Inflammatory macrophage treated with lipopolysaccharide for 1 hour (primary cell): ENCODE results near the gene UBQLN1.
"Not testable (repeated sequence)": the region's sequence is repeated elsewhere in the genome, so short reads cannot be mapped to it uniquely, and the experiment has no call there.

Experiments used
- DNase-seq, 2 donors: peaks; one replicate each; pipeline ENCODE4 v3.0.0-alpha.2; 2020 to 2022

The UBQLN1 gene

DNA sequence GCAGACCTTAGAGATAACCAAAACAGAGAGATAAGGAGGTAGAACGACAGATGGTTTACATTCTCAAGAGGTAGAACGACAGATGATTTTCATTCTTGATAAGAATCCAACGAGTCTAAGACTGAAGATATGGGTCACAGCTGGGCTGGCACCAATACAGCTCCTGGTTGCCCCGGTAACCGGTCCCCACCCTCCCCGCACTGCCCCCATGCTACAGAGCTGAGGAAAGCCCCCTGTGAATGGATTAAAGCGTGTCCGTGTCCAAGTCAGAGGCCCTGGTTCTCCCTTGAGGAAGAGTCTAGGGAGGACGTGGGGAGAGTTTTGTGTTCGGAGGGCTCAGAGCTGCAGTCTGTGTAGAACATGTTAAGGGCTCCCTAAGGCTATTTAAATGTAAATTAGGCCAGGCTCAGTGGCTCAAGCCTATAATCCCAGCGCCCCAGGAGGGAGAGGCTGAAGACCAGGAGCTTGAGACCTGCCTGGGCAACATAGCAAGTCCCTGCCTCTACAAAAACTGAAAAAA, 76.8 kb downstream of the UBQLN1 start:
- DNase-seq = no peak

DNA sequence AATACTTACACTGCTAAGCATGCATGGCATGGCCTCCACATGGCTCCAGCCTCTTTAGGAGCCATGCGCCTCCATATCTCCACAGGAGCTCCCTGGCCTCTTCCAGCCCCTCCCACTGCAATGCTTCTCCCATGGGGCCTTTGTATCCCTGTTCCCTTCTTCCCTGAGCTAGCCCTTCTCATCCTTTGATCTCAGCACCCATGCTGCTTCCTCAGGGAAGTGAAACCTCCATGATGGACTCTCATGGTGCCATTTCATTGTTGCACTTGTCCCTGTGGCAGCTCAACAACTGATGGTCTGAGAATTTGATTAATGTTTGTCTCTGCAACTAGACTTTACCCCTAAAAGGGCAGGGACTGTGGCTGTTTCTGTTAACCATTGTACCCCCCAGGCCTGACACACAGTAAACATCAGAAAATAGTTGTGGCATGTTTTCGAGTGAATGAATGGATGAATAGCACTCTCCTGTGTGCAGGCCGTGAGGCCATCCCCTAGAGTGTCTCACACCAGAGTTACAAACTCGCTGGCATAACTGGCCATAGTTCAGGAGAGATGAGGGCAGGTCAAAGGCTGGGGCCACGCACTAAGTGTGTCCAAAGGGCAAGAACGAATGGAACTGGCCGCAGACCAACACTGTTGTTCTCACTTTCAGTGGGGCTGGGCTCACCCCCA, 78.2 kb downstream of the UBQLN1 start:
- no peak for DNase-seq

DNA sequence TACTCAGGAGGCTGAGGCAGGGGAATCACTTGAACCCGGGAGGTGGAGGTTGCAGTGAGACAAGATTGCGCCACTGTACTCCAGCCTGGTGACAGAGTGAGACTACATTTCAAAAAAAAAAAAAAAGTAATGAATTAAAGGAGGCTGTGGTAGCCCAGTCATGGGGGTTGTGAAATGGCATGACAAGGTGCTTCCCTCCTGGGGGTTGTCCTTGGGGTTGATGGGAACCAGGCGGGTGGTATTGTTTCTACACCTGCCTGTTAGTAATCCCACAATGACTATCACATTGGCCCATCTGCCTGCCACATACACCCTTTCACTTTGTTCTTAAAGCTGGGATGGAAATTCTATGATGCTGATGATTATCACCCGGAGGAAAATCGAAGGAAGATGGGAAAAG, 79.2 kb downstream of the UBQLN1 start:
- no peak for DNase-seq

DNA sequence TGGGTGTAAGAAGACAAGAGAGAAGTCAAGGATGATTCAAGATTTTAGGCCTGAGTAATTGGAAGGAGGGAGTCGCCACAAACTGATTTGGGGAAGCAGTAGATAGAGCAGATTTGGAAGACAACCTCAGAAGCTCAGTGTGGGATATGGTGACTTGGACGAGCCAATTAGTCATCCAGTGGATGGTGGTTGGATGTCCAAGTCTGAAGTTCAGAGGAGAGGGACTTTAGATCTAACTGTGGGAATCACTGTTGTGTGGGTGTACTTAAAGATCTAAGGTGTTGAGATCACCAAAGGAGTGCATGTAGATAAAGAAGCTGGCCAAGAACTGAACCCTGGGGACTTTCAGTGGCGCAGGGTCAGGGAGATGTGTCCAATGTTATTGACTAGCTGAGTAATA, 82.6 kb downstream of the UBQLN1 start:
- DNase-seq = peak; percentile 9 to 12

DNA sequence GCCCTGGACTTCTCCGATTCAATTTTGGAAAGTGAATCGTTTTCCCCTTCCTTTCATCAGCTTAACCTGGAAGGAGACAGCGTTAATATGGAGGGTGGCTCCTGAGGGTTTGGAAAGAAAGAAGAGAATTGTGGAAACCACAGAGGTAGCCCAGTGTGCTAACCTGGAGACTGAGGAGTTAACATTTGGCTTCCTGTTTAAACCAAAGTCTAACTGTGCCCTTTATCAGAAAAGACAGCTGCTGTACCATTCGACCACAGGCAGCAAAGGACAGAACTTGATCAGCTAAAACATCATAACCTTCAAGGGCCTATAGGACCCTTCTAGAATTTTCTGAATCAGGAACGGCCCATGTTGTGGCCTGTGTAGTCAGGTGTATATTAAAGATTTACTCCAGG, 84.1 kb downstream of the UBQLN1 start:
- peak in 1 of 2 donors; percentile 14 for DNase-seq

- DNase-seq = peak; percentile 39 to 61
These were observed 84.6 kb downstream of the UBQLN1 start, which contains the start of gene IDNK for GRCh38 chr9:83622939-83623678. TSS of gene IDNK (plus strand) at chr9:83623143. CDS start at chr9:83623172, 29 bp downstream.

GRCh38 chr9:83622433-83622938, 85.3 kb downstream of the UBQLN1 start:
- peak; percentile 15 to 57 for DNase-seq

DNA sequence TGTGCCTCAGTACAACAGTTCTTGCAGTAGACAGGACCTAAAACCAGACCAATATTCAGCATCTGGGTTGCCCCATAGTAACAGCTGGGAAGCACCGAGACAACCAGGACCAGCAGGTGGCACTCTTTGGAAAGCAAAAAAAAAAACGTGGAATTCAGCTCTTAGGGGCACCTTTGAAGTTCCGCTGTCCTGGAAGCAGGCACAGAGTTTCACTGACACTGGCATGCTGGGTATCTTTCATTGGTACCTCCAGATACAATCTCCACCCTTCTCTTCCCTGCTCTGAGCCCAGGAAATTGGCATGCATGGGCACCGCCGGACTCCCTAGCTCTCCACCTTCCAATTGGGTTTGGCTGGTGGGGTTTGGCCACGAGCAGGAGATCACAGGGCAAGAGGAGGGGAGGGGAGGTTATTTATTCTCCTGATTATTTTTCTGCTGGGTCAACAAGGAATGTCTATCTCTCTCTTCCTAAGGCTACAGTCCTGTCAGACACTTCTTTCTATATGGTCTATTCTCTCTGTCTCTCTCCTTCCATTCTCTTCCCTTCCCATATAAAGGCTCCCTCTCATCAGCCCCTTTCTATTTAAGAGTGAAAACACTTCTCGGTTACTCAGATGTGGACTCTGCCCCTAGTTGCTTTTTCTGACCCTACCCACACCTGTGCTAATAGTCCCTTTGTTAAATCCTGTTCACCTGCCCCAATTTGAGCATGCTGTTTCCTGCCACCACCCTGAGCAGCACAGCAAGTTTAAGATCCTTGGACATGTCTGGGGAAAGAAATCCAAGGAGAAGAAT, 86.7 kb downstream of the UBQLN1 start:
- peak; percentile 26 to 53 for DNase-seq

GRCh38 chr9:83617299-83617698, 90.5 kb downstream of the UBQLN1 start:
- no peak for DNase-seq

DNA sequence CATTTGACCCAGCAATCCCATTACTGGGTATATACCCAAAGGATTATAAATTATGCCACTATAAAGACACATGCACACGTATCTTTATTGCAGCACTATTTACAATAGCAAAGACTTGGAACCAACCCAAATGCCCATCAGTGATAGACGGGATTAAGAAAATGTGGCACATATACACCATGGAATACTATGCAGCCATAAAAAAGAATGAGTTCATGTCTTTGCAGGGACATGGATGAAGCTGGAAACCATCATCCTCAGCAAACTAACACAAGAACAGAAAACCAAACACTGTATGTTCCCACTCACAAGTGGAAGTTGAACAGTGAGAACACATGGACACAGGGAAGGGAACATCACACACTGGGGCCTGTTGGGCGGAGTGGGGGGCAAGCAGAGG, 94.5 kb downstream of the UBQLN1 start:
- DNase-seq = not testable (repeated sequence)
